HG02610 (cell line): ENCODE results near the gene PGLYRP1.

ENCODE experiments used
- ATAC-seq: cut with Tn5 transposase; IDR thresholded peaks from one replicate; pipeline ENCODE4 v1.9.1; 2021; ENCODE audit warnings: mild to moderate bottlenecking, moderate library complexity; ENCODE audit not compliant: unreplicated experiment

Gene PGLYRP1

DNA sequence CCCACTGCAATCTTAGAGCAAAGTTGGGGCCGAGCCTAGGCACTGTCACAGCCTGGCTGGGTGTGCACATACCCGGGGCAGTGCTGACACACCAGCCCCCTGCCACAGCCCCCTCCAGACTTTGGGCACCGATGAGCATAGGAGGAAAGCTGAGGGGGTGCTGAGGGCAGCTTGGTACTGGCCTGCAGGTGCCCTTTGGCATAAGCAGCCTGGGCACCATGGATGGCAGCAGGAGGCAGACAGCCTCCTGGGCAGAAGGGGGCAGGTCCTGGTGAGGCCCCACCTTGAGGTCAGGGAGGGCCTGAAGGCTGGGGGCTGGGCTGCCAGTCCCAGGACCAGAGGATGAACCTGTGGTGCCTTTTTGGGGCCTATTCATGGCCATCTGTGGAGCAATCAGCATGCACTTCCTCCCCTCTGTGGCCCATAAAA is 9.8 kb upstream of the PGLYRP1 start:
- no peak for ATAC-seq

DNA sequence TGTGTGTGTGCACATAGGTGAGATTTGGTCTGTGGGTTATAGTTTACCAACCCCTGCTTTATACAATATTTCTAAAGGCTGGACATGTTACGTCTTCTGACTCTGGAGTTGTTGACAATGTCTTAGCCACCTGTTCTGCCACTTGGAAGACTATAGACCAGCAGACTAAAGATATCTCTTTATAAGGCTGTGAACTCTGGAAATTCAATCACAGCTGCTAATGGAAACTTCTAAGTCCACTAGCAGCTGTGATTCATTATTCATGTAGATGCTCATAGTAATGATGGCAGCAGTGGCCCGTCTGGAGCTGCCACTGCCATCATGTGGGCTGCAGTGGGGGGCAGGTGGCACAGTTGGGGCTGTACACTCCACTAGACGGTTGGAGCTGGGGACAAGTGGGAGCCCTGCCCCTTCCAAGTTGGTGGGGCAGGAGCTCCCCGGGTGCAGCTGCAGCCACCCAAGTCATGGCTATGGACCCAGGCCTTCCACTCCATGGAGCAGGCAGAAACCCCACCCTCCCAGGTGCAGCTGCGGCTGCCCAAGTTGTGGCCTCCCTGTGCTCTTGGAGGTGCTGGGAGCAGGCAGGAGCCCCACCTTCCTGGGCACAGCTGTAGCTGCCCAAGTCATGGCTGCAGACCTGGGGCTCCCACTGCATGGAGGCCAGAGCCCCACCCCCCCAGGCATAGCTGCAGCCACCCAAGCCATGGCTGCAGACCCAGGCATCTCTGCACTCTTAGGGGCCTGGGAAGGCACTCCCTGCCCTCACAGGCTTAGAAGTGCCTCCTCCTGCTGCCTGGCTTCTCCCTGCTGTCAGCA is 9.1 kb upstream of the PGLYRP1 start:
- no peak for ATAC-seq

- ATAC-seq, result no peak
Measured at GRCh38 chr19:46030812-46031550, 8.1 kb upstream of the PGLYRP1 start.

DNA sequence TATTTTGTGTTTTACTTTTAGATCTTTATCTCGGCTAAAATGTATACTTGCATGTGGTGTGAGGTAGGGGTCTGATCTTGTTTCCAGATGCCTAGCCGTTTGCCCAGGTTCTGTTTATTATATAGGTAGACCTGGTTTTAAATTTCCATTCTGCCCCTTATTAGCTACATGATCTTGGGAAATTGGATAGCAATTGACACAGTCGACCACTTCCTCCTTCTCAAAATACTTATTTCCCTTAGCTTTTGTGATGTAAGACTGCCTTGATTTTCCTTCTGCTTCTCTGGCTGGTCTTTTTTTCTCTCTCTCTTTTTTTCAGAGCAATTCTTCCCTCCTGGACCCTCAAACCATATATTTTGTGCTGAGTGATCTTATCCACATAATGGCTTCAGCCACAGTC is 3.0 kb upstream of the PGLYRP1 start:
- no peak for ATAC-seq

DNA sequence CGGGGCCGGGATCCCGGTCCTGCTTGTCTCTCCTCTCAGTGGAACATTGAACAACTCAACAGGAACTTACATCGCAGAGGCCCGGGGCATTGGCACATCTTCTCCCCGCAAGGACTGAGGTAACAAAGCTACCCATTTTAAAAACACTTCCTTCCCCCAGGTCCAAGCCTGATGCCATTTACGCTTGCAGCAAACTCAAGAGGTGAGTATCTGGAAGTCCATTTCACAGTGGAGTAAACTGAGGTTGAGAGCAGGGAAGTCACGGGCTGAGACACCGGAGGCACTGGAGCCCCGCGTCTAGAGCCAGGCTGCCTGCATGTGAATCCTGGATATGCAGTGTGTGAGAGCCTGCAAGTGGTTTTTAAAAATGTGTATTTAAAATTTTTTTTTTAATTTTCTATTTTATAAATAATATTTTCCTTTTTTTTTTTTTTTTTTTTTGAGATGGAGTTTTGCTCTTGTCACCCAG is 492 bp upstream of the PGLYRP1 start:
- no peak for ATAC-seq

- ATAC-seq, result no peak
Measured at GRCh38 chr19:46022061-46022430, 807 bp downstream of the PGLYRP1 start.

GRCh38 chr19:46021531-46022041 is 1.3 kb downstream of the PGLYRP1 start:
- no peak for ATAC-seq

DNA sequence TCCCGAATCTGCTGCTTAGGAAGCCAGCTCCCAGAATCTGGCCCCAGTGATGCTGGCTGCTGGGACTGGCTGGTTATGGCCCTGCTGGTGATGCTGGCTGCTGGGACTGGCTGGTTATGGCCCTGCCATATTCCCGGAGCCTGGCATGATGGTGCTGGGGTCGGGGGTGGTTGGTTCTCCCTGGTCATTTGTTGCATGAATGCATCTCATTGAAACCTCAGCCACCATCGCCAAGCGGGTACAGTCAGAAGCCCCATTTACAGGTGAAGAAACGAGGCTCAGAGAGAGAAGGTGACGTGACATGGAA is 2.1 kb downstream of the PGLYRP1 start:
- ATAC-seq, result no peak

- no peak for ATAC-seq
Measured at GRCh38 chr19:46019270-46019669, 3.6 kb downstream of the PGLYRP1 start.

GRCh38 chr19:46018729-46019251 is 4.1 kb downstream of the PGLYRP1 start:
- ATAC-seq, result no peak

DNA sequence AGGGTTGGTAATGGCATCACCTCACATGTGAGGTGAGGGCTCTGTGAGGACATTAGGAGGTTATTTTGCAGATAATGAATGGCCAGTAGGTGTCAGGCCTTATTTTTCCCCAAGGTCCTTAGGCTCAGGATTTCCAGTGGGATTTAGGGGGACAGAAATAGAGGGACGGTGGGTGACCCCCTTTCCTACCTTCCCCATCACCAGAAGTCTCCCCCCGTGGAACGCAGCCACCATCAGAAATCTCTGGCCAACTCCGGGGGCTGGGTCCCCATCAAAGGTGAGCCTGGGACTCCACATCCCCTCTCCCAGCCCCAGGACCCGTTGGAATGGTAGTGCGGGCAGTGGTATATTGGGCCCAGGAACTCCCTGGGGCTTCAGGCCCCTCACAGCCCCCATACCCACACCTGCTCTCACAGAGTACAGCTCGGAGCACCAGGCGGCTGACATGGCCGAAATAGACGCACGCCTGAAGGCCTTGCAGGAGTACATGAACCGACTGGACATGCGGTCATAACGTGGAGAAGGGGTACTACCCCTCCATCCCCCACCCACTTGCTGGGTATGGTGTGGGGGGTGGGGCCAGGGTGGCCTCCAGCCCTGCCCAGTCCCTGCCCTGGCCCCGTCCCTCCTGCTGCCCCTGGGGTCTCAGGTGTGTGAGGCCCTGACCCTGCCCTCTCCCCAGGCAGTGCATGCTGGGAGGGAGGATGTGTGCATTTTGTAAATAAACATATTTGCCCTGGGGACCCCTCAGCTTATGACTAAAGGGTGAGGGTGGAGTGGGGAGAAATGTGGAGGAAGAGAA is 4.8 kb downstream of the PGLYRP1 start:
- no peak for ATAC-seq

- no peak for ATAC-seq
Measured at GRCh38 chr19:46017095-46017429, 5.8 kb downstream of the PGLYRP1 start.

DNA sequence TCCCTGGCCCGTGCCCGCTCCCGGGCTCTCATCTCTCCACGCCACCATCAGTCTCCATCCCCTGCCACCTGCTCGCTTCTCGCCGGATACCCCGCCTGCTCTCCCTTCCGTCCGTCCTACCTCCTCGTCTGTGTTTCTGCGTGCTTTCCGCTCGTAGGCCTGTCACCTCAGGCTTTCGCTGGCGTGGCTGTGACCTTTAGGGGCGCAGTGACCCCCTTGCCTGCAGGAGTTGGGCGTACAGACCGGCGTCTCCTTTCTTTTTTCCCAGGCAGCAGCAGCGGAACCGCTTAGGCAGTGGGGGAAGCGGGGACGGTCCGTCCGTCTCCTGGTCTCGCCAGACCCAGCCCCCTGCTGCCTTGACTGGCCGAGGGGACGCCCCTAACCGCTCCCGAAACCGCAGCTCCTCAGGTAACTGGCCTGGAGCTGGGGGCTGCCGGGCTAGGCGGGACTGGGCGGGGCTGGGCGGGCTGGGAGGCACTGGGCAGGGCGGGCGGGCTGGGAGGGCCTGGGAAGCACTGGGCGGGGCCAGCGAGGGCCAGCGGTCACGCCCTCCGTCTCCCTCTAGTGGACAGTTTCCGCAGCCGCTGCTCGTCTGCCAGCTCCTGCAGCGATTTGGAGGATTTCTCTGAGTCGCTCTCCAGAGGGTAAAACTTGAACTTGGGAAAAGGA is 6.3 kb downstream of the PGLYRP1 start:
- ATAC-seq, result no peak

DNA sequence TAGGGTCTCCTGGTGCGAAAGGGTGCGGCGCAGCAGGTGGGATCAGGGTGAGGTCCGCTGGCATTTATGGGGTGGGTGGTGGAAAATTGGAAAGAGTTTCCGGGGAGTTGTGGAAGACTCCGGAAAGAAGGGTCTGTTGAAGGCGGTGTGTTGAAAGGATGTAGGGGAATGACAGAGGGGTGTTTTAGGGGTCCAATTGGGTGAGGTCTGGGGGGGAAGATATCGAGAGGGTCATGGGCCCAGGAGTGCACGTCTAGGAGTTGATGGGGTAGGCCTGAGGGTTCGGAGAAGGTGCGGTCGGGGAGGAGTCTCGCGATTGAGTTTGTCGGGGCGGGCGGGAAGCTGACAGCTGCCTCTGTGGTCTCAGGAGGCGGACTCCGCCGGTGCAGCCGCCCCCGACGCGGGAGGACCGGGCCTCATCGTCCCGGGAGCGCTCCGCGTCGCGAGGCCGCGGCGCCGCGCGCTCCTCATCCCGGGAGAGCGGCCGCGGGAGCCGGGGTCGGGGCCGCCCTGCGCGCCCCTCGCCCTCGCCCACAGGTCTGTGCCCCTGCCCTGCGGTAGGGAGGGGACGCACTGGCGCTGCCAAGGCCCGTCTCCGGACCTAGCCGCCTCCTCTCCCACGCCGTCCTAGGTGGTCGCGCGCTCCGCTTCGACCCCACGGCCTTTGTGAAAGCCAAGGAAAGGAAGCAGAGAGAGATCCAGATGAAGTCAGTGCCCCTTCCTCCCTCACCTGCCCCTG is 7.0 kb downstream of the PGLYRP1 start:
- ATAC-seq, result no peak

- no peak for ATAC-seq
Measured at GRCh38 chr19:46014941-46015686, 7.7 kb downstream of the PGLYRP1 start.

GRCh38 chr19:46014534-46014933 is 8.3 kb downstream of the PGLYRP1 start:
- no peak for ATAC-seq

DNA sequence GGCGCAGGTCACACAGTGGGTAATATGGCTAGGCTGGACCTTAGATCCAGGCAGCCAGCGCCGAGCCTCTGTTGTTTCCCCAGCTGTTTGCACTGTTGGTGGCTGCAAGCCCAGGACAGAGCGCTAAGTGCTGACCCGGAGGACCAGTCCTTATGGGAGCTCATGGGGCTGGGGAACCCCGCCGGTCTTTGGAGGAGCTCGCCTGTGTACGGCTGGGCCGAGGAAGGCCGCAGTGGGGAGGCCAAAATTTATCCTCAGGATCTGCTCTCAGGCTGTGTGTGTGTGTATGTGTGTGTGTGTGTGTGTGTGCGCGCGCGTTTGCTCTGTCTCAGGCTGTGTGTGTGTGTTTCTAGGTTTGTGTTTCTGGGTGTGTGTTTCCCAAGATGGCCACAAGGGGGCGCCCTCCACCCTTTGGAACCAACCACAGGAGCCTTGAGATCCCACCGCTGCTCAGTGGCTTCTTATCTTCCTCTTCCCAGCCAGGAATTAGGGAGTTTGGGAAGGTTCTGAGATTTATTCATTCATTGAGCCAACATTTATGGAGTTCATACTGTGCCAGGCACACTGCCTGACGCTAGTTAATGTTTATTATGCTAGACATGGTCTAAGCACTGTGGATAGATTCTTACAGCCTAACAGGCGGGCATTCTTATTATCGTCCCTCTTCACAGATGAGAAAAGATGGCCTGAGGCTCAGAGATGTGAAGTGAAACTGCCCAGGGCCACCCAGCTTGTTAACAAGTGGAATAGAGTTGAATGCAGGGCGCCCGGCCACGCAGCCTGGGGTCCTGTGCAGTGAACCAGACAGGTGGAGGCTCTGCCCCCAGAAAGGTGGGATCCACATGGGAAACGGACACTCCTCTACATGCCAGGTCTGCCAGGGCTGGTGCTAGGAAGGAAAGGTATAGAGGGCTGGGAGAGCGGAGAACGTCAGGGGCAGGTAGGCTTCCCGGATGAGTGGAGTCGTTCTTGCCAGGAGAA is 13.0 kb downstream of the PGLYRP1 start:
- ATAC-seq, result no peak

- no peak for ATAC-seq
Measured at GRCh38 chr19:46006411-46006810, 16.4 kb downstream of the PGLYRP1 start.
